PFSK-1 (cell line): ENCODE measurements around the gene MAN2A2.

Experiments
- FOXP2 ChIP-seq: optimal IDR thresholded peaks from 2 replicates; pipeline ENCODE3; 2011; ENCODE audit warnings: borderline replicate concordance, control low read depth, inconsistent platforms; ENCODE audit not compliant: insufficient read depth; ENCODE audit errors: extremely low read length, extremely low read depth
- POLR2AphosphoS5 ChIP-seq: IDR thresholded peaks from 2 replicates; pipeline ENCODE4 v1.6.1; 2012; ENCODE audit warnings: low read depth, mild to moderate bottlenecking, control low read depth, low read length, moderate library complexity
- REST ChIP-seq, 2 experiments: IDR thresholded peaks; 2 replicates each; pipeline versions ENCODE4 v1.6.1 to v1.8.0; 2011 to 2012; ENCODE audit warnings: low read depth in 2 of 2, low read length in 2 of 2, control low read depth in 1 of 2, inconsistent platforms in 1 of 2, mild to moderate bottlenecking in 1 of 2, moderate library complexity in 1 of 2; ENCODE audit not compliant: insufficient read depth in 1 of 2
- SIN3A ChIP-seq: IDR thresholded peaks from 2 replicates; pipeline ENCODE4 v1.6.1; 2012; ENCODE audit warnings: mild to moderate bottlenecking, low read length, moderate library complexity, borderline replicate concordance; ENCODE audit not compliant: insufficient read depth
- TAF1 ChIP-seq: IDR thresholded peaks from 2 replicates; pipeline ENCODE4 v1.6.1; 2012; ENCODE audit warnings: low read length, control low read depth, borderline replicate concordance; ENCODE audit not compliant: insufficient read depth

The MAN2A2 gene

GRCh38 chr15:90957031-90957790 lies 54.1 kb downstream of the MAN2A2 start:
- TF ChIP-seq TAF1 (no peak), REST (IDR thresholded peaks at IDR 0.05; ENCODE audit: insufficient read depth in 1 of 2, low read depth in 2 of 2, low read length in 2 of 2) (no peak), FOXP2 (no peak), SIN3A (no peak), POLR2AphosphoS5 (no peak)

DNA sequence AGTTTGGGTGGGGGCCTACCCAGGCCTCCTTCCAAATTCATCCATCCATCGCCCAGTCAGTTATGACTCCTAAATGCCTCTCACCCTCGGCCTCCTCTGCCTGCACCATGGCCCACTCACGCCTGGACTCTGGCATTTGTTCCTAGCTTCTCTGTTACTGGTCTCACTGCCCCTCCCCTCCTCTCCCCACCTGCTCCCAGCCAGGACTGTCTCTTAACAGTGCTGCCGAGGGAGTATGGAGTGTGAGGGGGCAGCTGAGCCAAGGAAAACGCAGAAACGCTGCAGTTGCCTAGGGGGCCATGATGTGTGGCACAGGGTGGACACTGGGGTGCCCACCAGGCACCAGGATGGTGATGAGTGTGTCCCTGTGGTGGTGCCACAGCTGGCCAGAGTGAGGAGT lies 54.7 kb downstream of the MAN2A2 start:
- TF ChIP-seq TAF1 (no peak), POLR2AphosphoS5 (no peak)

GRCh38 chr15:90959028-90959595 lies 56.0 kb downstream of the MAN2A2 start:
- TF ChIP-seq REST (IDR thresholded peaks at IDR 0.05; ENCODE audit: insufficient read depth in 1 of 2, low read depth in 2 of 2, low read length in 2 of 2) (no peak), TAF1 (no peak), SIN3A (no peak)

DNA sequence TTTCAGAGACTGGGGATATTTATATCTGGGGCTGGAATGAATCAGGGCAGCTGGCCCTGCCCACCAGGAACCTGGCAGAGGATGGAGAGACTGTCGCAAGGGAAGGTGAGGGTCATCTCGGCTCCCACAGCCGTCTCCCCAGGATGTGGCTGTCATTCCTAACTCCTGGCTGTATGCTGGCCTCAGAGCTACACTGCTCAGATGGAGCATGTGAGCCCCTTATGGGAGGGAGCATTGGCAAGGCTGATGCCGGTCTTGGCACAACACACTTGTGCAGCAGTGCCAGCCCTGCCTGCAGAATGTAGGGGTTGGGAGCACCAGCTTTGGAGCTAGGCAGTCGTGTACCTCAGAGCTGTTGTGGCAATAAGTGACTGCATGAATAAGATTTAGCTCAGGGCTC lies 56.8 kb downstream of the MAN2A2 start:
- no peak for TF ChIP-seq SIN3A
- no peak for TF ChIP-seq FOXP2
- TF ChIP-seq TAF1: no peak
- no peak for TF ChIP-seq REST (IDR thresholded peaks at IDR 0.05; ENCODE audit: insufficient read depth in 1 of 2, low read depth in 2 of 2, low read length in 2 of 2)
- TF ChIP-seq POLR2AphosphoS5: no peak

DNA sequence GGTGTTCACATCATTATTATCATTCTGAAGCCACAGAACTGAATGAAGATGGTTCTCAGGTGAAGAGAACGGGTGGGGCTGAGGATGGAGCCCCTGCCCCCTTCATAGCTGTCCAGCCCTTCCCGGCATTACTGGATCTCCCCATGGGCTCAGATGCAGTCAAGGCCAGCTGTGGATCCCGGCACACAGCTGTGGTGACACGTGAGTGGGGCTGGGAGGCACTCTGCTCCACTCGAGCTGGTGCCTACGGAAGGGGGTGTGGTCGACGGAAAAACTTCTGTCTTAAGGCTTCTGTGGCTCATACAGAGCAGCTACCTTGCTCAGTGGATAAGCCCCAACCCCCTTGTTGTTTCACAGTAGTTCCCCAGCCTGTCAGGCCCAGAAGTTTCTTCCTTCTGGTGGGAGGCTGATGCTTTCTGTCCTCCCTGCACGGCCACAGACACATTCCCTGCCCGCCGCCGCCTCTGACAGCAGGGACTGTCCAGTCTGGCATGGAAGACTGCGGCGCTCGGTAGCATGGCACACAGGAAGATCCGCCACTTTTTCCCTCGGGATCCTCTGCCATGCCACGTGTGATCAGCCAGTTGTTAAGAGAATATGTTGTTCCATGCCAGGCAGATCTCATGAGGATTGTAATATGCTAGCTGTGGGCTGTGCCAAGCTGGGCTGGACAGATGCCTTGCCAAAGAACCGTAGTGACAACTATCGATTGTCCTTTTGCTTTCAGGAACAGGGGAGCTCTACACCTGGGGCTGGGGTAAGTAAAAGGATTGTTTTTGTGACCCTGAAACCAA lies 57.4 kb downstream of the MAN2A2 start:
- no peak for TF ChIP-seq TAF1
- TF ChIP-seq POLR2AphosphoS5: no peak
- TF ChIP-seq SIN3A: no peak
- TF ChIP-seq FOXP2: no peak
- TF ChIP-seq REST (IDR thresholded peaks at IDR 0.05; ENCODE audit: insufficient read depth in 1 of 2, low read depth in 2 of 2, low read length in 2 of 2): no peak
